ENCODE data around the gene NELFA. TPM values are rescaled to one million over a fixed set of nuclear protein-coding genes. Genes with fewer than 3 reads are reported as not detected.

Gene NELFA
- total and polyA plus RNA-seq, 2 of the 4 experiments (the other 2 are of a cell fraction), result 4.3 to 21.9 TPM

GRCh38 chr4:1998296-1998695, 10.5 kb downstream of the NELFA start:
- Histone ChIP-seq H3K14ac (replicated peaks; ENCODE audit: low read depth, low read length) (no peak overlapping the region), H3K79me1 (ENCODE audit: low read depth in 1 of 2, low read length in 2 of 2) (peaks cover 35 to 48% of the 10 kb centered on the region in 2 experiments), H4K8ac (ENCODE audit: low read depth in 2 of 2, low read length in 2 of 2) (no peak overlapping the region), H2BK20ac (ENCODE audit: low read depth, low read length) (no peak overlapping the region), H3K56ac (ENCODE audit: extremely low read depth, insufficient read depth, low read length) (no peak overlapping the region), H3K36me3 (ENCODE audit: control insufficient read depth, insufficient read depth, low read length) (no peaks in the 10 kb centered on the region; the same call in none of the 2 replicates), H3K4ac (ENCODE audit: low read depth, low read length) (no peak overlapping the region), H2BK120ac (ENCODE audit: low read depth, low read length) (no peak overlapping the region), H4K20me1 (ENCODE audit: insufficient read depth, low read length) (peaks cover 24% of the 10 kb centered on the region; the same call in 1 of the 2 replicates), H3K27me3 (ENCODE audit: control insufficient read depth, insufficient read depth, low read length) (no peaks in the 10 kb centered on the region), H2BK15ac (ENCODE audit: low read depth, low read length) (no peak overlapping the region), H3K23ac (ENCODE audit: low read depth, low read length) (no peak overlapping the region), H3K9me1 (ENCODE audit: insufficient read depth, low read length) (peaks cover 5% of the 10 kb centered on the region), H3K27ac (ENCODE audit: insufficient read depth, low read length) (no peak overlapping the region), H2AK5ac (ENCODE audit: low read depth, low read length) (no peak overlapping the region), H3K18ac (ENCODE audit: low read depth, low read length) (no peak overlapping the region), H4K91ac (ENCODE audit: insufficient read depth, low read depth, low read length) (no peak overlapping the region), H4K5ac (ENCODE audit: low read depth, low read length) (no peak overlapping the region), H2BK5ac (ENCODE audit: low read depth, low read length, poor library complexity, severe bottlenecking) (no peak overlapping the region), H2AFZ (replicated peaks; ENCODE audit: low read length, poor library complexity) (no peak overlapping the region), H2AK9ac (replicated peaks; ENCODE audit: low read depth, low read length, poor library complexity) (no peak overlapping the region), H3K4me2 (ENCODE audit: low read depth, low read length) (no peak overlapping the region), H3K9ac (ENCODE audit: low read depth, low read length) (no peak overlapping the region), H3K4me1 (ENCODE audit: control insufficient read depth, insufficient read depth, low read length) (no peaks in the 10 kb centered on the region), H3K9me3 (ENCODE audit: control insufficient read depth, insufficient read depth, low read length) (peaks cover 5% of the 10 kb centered on the region), H3K4me3 (ENCODE audit: insufficient read depth, low read depth, low read length) (no peak overlapping the region)
- CTCF ChIA-PET, result no interaction called here
- ATAC-seq (ENCODE audit: low read depth), result no peak
- BruUV-seq (replicated peaks), result no TSS peak
- no peak for TF ChIP-seq POLR2A (IDR thresholded peaks at IDR 0.05; ENCODE audit: low read depth, low read length)
- TF ChIP-seq RAD21 (IDR thresholded peaks at IDR 0.05; ENCODE audit: low read length), result no peak
- TF ChIP-seq CTCF (conservative IDR thresholded peaks at IDR 0.05; ENCODE audit: low read depth, low read length), result no peak
- no peak for TF ChIP-seq ELK1 (IDR thresholded peaks at IDR 0.05; ENCODE audit: borderline replicate concordance, low read depth, low read length)
- TF ChIP-seq FOS (IDR thresholded peaks at IDR 0.05; ENCODE audit: low read depth, low read length), result no peak
- no peak for TF ChIP-seq USF2 (IDR thresholded peaks at IDR 0.05; ENCODE audit: low read depth, low read length)
- no peak for TF ChIP-seq RCOR1 (IDR thresholded peaks at IDR 0.05; ENCODE audit: insufficient replicate concordance, low read length)
- TF ChIP-seq MAZ (IDR thresholded peaks at IDR 0.05; ENCODE audit: borderline replicate concordance, low read depth, low read length), result no peak
- no peak for TF ChIP-seq NFE2L2 (IDR thresholded peaks at IDR 0.05; ENCODE audit: low read depth, low read length)
- no peak for TF ChIP-seq CHD1 (IDR thresholded peaks at IDR 0.05; ENCODE audit: low read depth, low read length)
- TF ChIP-seq MXI1 (IDR thresholded peaks at IDR 0.05; ENCODE audit: borderline replicate concordance, low read depth, low read length), result no peak
- no CpG with 5 or more reads among the region's 7 CpGs for WGBS, 2 experiments (ENCODE audit: extremely low coverage in 2 of 2, insufficient read length in 1 of 2)
- in situ Hi-C loops (cut with MboI; ENCODE audit: low sequenced_read_pairs) (no loop called here), intact Hi-C loops (cut with micrococcal nuclease) (no loop called here), dilution Hi-C loops (cut with HindIII; ENCODE audit: low sequenced_read_pairs, unreplicated experiment) (no loop called here)
- POLR2A ChIA-PET (ENCODE audit: unreplicated experiment), result no interaction called here
- no peak for DNase-seq
